ENCODE measurements around the gene PPL.

PPL gene

DNA sequence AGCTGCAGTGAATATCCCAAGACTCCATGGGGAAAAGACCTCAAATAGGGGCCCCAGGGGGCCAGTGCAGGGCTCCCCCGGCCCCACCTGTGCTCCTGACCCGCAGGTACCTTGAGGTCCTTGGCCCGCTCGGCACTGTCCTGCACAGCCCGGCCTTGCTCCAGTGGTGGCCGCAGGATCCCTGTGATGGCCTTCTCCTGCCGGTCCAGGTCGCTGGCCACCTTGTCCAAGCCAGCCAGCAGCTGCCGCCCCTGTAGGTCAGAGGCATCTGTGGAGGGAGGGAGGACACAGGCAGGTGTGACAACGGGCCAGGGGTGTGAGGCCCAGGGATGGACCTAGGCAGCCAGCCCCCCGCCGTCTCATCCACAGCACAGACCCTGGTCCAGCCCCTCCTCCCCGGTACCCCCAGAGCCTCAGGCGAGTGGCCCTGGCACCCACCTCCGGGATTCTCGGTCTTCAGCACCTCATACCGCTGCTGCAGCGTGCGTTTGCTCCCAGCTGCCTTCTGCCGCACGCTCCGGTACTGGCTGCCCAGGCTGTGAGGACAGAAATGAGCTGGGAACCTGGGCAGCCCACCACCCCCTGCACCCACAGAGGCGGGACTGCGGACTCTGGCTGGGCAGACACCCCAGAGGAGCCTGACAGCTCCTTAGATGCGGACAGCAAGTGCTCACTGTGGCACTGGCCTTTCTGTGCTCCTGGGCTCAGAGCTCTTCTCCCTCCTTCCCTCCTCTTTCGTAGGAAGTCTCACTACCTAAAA lies 43.7 kb downstream of the PPL start:
- Mint-ChIP-seq H3K4me1 (no peaks in the 10 kb centered on the region), H3K36me3 (peaks cover 6% of the 10 kb centered on the region), H3K9me3 (no peaks in the 10 kb centered on the region), H3K4me3 (no peak overlapping the region), H3K27ac (no peak overlapping the region)
- no peak for DNase-seq (ENCODE audit: low spot score in 2 of 2)
- no peak for ATAC-seq

DNA sequence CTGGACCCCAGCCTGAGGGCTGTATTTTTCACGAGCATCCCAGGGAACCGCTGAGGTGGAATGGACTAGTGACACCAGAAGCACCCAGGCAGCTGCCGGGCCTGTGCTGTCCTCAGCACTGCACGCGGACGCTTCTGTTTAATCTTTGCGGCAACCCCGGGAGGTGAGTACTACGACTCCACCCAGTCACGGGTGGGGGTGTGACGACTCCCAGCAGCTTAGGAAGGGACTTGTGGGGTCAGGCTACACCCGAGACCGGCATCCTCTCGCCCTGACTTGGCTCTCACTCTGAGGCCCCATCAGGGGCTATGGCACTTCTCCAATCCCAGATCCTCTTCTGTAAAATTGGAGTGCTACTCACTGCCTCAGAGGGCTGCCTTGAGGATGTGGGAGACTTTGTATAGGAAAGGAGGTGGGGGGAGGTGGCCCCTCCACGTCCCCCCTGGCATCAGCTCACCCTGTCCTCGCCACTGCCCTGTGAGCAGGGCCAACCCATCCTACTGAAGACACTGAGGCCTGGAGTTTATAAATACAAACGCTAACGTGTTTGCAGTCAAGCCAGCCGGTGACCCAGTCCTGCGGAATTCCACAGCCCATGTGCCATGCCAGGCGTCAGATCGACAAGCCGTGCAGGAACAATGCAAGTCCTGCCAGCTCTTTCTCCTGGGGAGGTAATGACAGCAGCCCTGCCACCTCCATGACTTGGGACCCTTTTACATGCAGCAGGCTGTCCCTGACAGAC lies 44.4 kb downstream of the PPL start:
- Mint-ChIP-seq H3K27ac (no peak overlapping the region), H3K9me3 (no peaks in the 10 kb centered on the region), H3K4me3 (no peak overlapping the region), H3K36me3 (peaks cover 7% of the 10 kb centered on the region), H3K4me1 (no peaks in the 10 kb centered on the region)
- ATAC-seq (no peak), DNase-seq (ENCODE audit: low spot score in 2 of 2) (no peak)

DNA sequence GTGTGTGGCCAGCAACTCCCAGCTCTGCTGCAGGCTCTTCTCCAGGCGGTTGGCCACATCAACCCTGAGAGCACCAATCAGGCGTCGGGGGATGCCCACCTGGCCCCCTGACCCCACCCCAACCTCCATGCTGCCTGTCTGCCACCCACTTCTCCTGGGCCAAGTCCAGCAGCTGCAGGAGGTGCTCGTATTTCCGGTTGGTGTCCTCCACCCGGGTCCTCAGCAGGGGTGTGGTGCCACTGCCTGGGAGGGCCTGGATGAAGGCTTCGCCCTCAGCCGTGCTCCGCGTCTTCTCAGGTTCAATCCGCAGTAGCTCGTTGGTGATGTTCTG lies 45.1 kb downstream of the PPL start:
- Mint-ChIP-seq H3K36me3 (peaks cover 7% of the 10 kb centered on the region), H3K27ac (no peak overlapping the region), H3K9me3 (no peaks in the 10 kb centered on the region), H3K4me3 (no peak overlapping the region), H3K4me1 (no peaks in the 10 kb centered on the region)
- ATAC-seq (no peak), DNase-seq (ENCODE audit: low spot score in 2 of 2) (no peak)

DNA sequence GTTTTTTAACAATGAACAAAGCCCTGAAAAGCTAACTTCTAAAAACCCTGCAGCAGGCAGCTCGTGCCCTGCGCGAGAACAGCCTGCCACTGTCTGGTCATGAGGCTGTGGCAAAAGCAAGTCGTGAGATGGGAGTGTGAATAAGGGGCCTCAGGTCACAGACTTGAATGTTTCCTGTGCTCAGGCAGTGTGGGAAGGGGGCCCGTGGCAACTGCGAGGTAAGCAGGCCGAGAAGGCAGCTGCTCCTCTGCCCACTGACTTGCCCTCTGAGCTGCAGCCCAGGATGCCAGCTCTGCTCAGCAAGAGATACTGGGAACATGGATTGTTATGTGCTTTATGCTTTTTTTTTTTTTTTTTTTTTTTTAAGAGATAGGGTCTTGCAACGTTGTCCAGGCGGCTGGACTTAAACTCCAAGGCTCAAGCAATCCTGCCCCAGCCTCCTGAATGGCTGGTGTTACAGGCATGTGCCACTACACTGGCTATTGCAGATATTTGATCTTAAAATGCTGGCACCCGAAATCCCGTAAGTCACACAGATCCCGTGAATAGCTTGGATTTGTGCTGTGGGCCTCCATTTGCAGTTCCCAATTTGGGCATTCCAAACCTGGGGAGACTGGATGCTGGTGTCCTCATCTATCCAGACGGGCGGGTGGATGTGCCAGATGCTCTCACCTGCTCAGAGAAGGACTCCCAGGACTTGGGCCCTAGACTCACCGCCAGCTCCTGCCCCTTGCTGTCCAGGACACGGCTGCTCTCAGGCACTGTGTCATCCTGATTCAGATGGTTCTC lies 45.7 kb downstream of the PPL start:
- no peaks in the 10 kb centered on the region for H3K9me3 Mint-ChIP-seq
- DNase-seq (ENCODE audit: low spot score in 2 of 2) (no peak), ATAC-seq (no peak)
- H3K4me3 Mint-ChIP-seq: no peak overlapping the region
- peaks cover 7% of the 10 kb centered on the region for H3K36me3 Mint-ChIP-seq
- H3K4me1 Mint-ChIP-seq: no peaks in the 10 kb centered on the region
- H3K27ac Mint-ChIP-seq: no peak overlapping the region

DNA sequence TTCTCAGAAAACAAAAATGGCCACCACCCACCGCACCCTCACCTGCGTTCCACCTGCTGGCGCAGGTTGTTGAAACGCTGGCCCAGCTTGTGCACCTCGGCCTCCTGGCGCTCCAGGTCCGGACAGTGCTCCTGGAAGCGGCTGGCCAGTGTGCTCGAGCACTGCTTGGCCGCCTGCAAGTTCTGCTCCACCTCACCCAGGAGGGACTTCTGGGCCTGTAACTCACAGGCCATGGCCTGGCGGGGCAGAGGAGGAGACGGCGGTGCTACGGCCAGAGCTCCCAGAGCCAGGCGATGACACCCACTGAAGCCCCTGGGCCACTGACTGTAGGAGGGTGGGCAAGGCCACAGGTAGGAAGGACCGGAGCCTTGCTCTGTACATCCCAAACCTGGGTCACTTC lies 46.3 kb downstream of the PPL start:
- DNase-seq (ENCODE audit: low spot score in 2 of 2): no peak
- Mint-ChIP-seq H3K36me3 (peaks cover 11% of the 10 kb centered on the region), H3K4me3 (no peak overlapping the region), H3K4me1 (peaks cover 4% of the 10 kb centered on the region), H3K27ac (no peak overlapping the region), H3K9me3 (no peaks in the 10 kb centered on the region)
- no peak for ATAC-seq

DNA sequence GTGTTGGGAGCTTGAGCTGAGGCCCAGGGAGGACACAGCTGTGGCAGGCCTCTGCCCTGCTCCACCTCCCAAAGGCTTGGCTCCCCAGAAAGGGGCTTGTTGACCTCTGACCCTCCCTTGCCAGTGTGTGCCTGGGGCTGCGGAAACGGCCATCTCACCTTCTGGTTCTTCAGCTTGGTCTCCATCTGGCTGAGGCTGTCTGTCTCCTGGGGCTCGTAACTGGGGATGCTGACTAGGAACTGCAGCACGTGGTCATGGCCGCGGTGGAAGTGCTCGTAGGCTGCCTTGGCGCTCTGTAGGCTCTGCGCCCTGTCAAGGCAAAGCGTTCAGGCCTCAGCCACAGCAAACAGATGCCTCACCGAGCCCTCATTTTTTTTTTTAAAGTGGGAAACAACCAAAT lies 46.9 kb downstream of the PPL start:
- Mint-ChIP-seq H3K9me3 (no peaks in the 10 kb centered on the region), H3K4me1 (peaks cover 11% of the 10 kb centered on the region), H3K4me3 (no peak overlapping the region), H3K27ac (no peak overlapping the region), H3K36me3 (peaks cover 18% of the 10 kb centered on the region)
- DNase-seq (ENCODE audit: low spot score in 2 of 2): no peak
- peak; percentile 33 for ATAC-seq

DNA sequence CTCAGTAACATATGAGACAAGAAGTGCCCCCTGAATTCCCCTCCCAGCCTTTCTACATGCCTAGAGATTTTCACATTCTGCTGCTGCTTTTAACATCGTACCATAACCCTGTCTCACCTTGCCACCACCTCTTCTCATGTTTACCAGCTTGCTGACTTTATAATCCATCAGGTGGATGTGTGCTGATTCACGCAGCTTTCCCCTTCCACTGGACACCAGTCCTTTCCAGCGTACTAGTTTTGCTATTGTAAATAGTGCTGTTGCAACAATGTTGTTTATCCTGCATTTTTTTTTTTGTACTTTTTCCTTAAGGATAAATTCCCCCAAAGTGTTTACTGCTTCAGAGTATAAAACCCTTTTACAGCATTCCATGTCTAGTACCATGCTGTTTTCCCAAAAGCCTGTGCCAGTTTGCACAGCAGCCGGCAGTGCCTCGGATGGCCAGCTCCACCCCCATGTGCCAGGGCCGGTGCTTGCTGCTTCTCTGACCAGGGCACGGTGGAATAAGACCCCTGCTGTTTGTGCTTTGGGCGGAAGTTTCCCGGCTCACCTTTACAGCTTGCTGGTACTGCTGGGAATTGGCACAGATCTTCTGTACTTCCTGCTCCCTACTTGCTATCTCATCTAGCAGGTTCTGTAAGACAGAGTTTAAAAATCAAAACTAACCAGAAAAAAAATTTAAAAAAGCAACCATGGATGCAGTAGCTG lies 48.4 kb downstream of the PPL start:
- H3K4me3 Mint-ChIP-seq: no peak overlapping the region
- DNase-seq (ENCODE audit: low spot score in 2 of 2): no peak
- H3K4me1 Mint-ChIP-seq: peaks cover 16% of the 10 kb centered on the region
- ATAC-seq: no peak
- peaks cover 32% of the 10 kb centered on the region for H3K36me3 Mint-ChIP-seq
- H3K27ac Mint-ChIP-seq: peak overlapping the region; percentile 84
- no peaks in the 10 kb centered on the region for H3K9me3 Mint-ChIP-seq

DNA sequence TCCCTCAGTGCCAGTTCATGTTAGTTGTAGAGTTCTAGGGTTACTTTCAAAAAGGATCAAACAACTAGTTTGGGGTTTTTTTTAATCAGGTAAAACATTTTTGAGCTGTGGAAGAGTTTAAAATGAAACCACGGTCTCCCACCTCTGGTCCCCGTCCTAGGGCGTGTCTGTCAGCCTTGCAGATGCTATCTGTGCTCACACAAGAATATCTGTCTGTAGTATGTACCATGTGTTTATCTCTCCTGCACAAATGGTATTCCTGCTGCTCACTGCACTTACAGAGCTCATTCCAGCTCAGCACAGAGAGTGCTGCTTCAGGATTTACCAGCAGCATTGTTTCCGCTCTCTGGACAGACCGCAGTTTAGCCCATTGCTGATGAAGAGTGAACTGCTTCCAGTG lies 50.8 kb downstream of the PPL start:
- no peaks in the 10 kb centered on the region for H3K9me3 Mint-ChIP-seq
- no peak for ATAC-seq
- peaks cover 54% of the 10 kb centered on the region for H3K36me3 Mint-ChIP-seq
- peak overlapping the region; percentile 80 for H3K27ac Mint-ChIP-seq
- no peak for DNase-seq (ENCODE audit: low spot score in 2 of 2)
- no peak overlapping the region for H3K4me3 Mint-ChIP-seq
- H3K4me1 Mint-ChIP-seq: peaks cover 16% of the 10 kb centered on the region

DNA sequence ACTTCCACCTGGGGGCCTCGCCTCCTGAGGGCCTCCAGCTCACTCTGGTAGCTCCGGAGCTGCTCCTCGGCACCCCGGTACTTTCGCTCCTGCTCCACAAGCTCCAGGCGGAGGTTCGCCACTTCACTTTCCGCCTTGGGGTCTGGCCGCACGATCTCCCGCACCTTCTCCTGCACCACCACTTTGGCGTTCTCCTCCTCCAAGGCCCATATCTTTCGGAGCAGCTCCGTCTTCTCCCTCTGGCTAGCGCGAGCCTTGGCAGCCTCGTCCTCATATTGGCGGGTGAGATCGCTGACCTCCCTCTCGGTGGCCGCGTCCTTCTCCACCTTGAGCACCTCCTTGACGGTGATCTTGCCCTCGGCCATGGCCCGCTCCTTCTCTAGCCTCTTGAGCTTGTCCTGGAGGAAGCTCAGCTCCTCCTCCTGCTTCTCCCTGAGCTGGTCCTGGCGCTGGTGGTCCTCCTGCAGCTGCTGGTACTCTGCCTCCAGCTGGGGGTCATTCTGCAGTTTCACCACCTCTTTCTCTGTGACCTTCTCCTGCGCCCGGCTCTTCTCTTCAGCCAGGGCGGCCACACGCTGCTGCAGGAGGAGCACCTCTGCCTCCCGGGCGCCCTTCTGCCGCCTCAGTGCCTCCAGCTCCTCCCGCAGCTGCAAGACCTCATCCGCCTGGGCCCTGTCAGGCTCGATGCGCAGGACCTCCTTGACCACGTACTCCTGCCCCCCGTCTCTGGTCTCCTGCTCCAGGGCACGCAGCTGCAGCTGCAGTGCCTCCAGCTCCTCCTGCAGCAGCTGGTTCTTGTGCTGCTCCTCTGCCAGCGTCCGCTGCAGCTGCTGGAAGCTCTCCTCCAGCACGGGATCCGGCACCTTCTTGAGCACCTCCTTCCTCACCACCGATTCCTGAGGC lies 51.7 kb downstream of the PPL start:
- ATAC-seq (no peak), DNase-seq (ENCODE audit: low spot score in 2 of 2) (no peak)
- Mint-ChIP-seq H3K9me3 (no peaks in the 10 kb centered on the region), H3K27ac (peak overlapping the region; percentile 80), H3K4me1 (peaks cover 16% of the 10 kb centered on the region), H3K36me3 (peaks cover 63% of the 10 kb centered on the region), H3K4me3 (no peak overlapping the region)

DNA sequence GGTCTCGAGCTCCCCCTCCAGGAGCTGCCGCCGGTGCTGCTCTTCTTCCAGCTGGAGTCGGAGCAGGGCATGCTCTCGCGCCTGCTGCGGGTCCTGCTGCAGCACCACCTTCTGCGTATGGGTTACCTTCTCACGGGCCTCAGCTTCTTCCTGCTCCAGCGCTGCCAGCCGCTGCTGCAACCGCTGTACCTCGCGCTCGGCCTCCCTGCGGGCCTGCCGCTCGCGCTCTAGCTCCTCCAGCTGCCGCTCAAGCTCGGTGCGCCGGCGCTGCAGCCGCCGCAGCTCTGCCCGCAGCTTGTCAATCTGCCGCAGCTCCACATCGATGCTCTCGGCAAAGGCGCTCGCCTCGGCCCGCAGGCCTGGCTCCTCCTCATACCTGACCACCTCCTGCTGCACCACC lies 52.7 kb downstream of the PPL start:
- Mint-ChIP-seq H3K27ac (no peak overlapping the region), H3K4me1 (peaks cover 16% of the 10 kb centered on the region), H3K9me3 (no peaks in the 10 kb centered on the region), H3K4me3 (no peak overlapping the region), H3K36me3 (peaks cover 70% of the 10 kb centered on the region)
- no peak for ATAC-seq
- DNase-seq (ENCODE audit: low spot score in 2 of 2): no peak

DNA sequence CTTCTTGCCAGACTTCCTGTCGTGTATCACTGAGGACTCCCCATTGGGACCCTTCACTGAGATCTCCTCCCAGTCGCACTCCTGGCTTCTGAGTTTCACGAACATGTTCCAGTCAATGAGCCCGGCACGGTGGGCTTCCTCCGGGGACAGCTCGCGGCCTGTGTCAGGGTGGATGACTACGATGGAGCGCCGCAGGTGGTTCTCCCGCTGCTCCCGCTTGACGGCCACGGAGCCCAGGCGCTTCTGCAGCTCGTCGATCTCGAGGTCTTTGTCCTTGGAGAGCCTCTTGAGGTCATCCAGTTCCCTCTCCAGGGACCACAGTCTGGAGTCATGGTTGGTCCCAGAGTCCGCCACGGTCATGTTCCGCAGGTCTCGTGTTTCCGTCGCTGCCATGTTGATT lies 53.4 kb downstream of the PPL start:
- no peaks in the 10 kb centered on the region for H3K9me3 Mint-ChIP-seq
- no peak for DNase-seq (ENCODE audit: low spot score in 2 of 2)
- peaks cover 16% of the 10 kb centered on the region for H3K4me1 Mint-ChIP-seq
- H3K4me3 Mint-ChIP-seq: no peak overlapping the region
- ATAC-seq: no peak
- H3K36me3 Mint-ChIP-seq: peaks cover 73% of the 10 kb centered on the region
- no peak overlapping the region for H3K27ac Mint-ChIP-seq

DNA sequence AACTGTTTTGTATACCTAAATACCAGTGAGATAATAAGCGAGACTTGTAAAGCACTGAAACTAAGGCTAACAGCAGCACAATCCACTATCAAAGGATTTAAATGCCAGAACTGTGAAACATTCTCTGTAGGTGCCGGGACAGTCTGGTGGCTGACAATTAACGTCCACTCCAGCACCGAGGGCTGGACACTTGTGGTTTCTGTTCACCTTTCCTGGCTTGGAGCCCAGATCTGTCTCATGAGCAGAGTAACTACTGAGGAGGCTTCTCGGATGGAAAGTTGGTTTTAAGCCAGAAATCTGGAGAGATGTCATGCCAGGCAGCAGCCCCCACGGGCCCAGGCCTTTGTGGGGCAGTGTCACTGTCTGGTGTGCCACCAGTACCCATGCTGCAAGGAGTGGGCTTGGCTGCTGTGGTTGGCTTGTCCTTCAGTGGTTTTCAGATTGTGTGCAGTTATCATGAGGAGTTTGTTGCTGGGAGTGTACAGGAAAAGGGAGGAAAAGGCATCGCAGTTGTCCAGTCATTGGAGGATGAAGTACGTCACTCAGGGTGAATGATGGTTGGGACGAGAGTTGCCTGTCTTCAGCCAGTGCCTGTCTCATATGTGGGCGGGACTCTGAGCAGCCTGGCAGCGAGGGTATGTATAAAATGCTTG lies 54.2 kb downstream of the PPL start:
- Mint-ChIP-seq H3K36me3 (peaks cover 78% of the 10 kb centered on the region), H3K4me3 (no peak overlapping the region)
- no peak for DNase-seq (ENCODE audit: low spot score in 2 of 2)

DNA sequence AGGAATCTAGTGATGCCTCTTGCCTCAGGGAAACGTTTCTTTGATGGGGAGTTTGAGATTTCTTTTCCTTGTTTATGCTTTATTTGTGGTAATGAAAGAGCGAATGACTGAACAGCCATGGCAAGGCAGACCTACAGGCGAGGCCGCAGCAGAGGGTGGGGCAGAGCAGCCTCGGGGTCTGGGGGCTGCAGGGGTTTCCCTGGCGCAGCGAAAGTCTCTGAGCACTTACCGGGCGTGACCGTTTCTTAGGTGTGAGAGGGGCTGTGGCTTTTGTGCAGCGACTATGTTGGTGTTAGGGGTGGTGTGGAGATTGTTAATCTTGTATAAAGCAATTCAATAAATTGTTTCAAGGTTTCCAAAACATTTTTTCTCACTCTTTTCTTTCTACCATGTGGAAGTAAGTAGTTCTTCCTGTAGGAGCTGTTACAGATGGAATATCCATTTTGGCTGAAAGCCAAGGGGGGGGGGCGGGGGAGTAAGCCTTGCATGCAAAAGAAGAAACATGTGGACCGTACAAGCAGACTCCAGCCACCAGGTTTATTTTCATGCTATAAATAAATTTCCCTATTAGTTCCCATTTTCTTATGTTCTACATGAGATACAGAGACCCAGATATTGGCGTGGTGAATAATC lies 54.8 kb downstream of the PPL start:
- Mint-ChIP-seq H3K4me1 (peaks cover 16% of the 10 kb centered on the region), H3K36me3 (peaks cover 84% of the 10 kb centered on the region), H3K4me3 (no peak overlapping the region), H3K27ac (no peak overlapping the region), H3K9me3 (no peaks in the 10 kb centered on the region)
- ATAC-seq: no peak
- no peak for DNase-seq (ENCODE audit: low spot score in 2 of 2)

More for the DNA sequence above, 54.2 kb downstream of the PPL start:
- no peak for ATAC-seq
- Mint-ChIP-seq H3K9me3 (no peaks in the 10 kb centered on the region), H3K27ac (no peak overlapping the region), H3K4me1 (peaks cover 16% of the 10 kb centered on the region)
